HL-60/S4 treated with retinoic acid at 250 ng/mL for 4 days and 3 days (cell line): ENCODE measurements around the gene ETFDH.

Experiments used
- in situ Hi-C: fragments of 300-500 bp; cut with MboI; formaldehyde crosslinking; loops from 2 replicates; pipeline ENCODE4 v1.7.0; 2022; ENCODE audit warnings: low sequenced_read_pairs

ETFDH gene

DNA sequence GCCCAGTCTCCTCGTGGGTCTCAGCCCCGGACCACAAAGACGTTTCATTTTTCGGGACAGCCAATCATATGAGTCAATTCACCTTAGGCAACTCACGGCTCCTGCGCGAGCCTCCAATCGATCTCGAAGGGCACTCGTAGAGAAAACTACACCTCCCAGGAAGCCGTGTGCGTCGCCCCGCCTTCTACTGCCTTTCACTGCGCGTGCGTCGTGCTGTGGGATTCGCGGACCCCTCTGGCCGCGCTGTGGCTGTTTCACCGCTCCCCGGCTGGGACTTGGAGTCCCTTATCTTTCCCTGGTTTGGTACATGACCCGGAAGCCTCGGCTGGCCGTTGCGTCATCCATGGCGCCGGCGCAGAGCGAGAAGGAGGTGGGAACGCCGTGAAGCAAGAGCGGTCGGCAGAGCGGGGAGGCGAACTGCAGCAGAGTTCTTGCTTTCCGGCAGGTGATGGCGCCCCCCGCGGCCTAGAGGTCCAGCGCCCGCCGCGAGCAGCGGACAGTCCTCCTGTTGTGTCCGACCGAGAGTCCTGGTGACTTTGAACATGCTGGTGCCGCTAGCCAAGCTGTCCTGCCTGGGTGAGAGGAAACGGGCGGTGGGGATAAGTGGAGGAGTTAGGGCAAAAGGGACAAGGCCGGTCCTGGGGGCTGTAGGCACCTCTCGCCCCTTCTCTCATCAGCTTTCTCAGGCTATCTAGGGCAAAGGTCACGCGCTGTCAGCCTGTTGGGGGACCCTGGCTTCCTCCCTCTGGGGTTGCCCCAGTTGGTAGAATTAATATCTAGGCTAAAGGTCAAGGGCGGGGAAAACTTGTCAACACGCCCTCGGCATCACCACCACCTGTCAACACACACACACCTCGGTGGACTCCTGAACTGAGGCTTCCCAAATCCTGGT lies at the start of gene ETFDH:
ETFDH (plus strand) TSS at position 382 of the 892 bp plus-strand sequence; CDS start at position 543, 161 bp downstream.
- in situ Hi-C loops: loop anchor here (25.0 kb wide), 1 partner anchor 685 kb away; no protein-coding TSS in a partner anchor

- in situ Hi-C loops: loop anchor here (25.0 kb wide), 1 partner anchor 363 kb away; no protein-coding TSS in a partner anchor
These were observed 47.1 kb upstream of the ETFDH start for GRCh38 chr4:158624889-158625478.

DNA sequence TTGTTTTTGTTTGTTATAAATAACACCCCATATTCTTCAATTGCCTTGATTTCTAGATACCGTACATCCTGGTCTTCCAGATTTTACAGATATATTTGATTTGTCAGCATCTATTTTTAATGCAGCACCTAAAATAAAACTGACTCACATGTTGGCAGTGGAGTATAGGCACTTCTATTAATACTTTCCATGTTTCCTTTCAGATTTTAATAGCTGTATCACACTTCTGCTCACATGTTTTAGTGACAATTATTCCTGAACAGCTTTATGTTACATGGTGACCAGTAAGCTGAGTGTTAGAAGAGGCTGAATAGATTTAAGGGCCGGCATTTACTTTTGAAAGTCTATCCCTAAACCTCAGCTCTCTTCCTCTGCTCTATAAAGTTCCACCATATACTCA lies 46.6 kb upstream of the ETFDH start:
- in situ Hi-C loops: no loop called here

DNA sequence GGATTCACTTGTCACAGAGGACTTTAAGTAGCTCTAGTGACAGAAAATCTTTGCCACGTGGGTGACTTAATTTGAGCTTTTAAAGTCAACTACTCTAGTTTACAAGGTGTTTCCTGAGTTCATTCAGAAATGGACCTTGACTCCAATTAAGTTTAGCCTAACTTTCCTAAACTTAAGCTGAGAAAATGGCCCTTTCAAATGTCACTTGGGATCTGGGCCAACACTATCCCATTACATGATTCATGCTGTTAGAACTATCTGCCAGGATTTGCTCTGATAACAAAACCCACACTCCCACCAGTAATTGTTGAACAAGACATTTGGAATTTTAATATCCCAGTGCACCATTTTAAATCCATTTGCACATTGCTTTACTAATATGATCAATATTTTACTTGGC lies 41.2 kb upstream of the ETFDH start:
- in situ Hi-C loops: no loop called here

DNA sequence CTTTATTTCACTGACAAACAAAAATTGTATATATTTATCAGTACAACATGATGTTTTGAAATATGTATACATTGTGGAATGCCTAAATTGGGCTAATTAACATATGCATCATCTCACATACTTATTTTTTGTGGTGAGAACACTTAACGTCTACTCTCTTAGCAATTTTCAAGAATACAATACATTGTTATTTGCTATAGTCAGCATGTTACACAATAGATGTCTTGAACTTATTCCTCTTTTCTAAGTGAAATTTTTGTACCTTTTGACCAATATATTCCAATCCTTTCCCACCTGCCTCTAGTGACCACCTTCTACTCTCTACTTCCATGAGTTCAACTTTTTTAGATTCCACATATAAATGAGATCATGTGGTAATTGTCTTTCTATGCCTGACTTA lies 35.5 kb upstream of the ETFDH start:
- in situ Hi-C loops: no loop called here

DNA sequence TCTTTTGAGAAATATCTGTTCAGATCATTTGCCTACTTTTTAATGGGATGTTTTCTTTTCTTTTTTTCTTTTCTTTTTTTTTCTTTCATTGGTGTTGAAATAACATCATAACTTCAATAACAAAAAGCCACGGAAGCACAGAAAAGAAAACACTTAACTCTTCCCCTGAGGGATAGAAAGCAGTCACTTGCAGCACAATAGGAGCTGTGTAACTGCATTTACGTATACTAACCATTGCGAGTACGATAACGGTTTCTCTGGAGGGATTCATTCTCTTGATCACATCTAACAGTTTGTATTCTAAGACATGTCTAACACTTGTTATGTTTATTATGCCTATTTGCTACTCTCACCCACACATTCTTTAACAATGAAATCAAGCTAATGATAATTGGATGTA lies 27.7 kb upstream of the ETFDH start:
- in situ Hi-C loops: no loop called here

GRCh38 chr4:158644760-158645159 lies 27.3 kb upstream of the ETFDH start:
- in situ Hi-C loops: no loop called here

- in situ Hi-C loops: no loop called here
These were observed 22.9 kb upstream of the ETFDH start for GRCh38 chr4:158649111-158649680.

- in situ Hi-C loops: loop anchor here (25.0 kb wide), 1 partner anchor 666 kb away; no protein-coding TSS in a partner anchor
These were observed 19.2 kb upstream of the ETFDH start for GRCh38 chr4:158652920-158653319.

DNA sequence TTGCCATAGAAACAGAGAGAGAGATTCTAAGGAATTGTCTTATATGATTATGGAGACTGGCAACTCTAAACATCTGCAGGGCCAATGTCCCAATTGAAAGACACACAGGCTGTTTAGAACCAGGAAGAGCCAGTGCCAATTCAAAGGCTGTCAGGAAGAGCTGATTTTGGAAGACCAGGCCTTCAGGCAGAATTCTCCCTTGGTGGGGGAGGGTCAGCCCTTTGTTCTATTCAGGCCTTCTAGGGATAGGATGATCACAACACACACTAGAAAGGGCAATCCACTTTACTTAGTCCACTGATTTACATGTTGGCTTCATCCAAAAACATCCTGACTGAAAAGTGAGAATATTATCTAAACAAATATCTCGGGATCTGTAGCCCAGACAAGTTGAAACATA lies 15.7 kb upstream of the ETFDH start:
- in situ Hi-C loops: loop anchor here (25.0 kb wide), 1 partner anchor 669 kb away; no protein-coding TSS in a partner anchor

- in situ Hi-C loops: loop anchor here (25.0 kb wide), 1 partner anchor 670 kb away; no protein-coding TSS in a partner anchor
These were observed 14.8 kb upstream of the ETFDH start for GRCh38 chr4:158657291-158657690.

GRCh38 chr4:158663255-158663654 lies 8.8 kb upstream of the ETFDH start:
- in situ Hi-C loops: loop anchor here (25.0 kb wide), 1 partner anchor 676 kb away; no protein-coding TSS in a partner anchor

- in situ Hi-C loops: loop anchor here (25.0 kb wide), 1 partner anchor 677 kb away; no protein-coding TSS in a partner anchor
These were observed 8.1 kb upstream of the ETFDH start for GRCh38 chr4:158663707-158664625.

GRCh38 chr4:158664806-158665205 lies 7.3 kb upstream of the ETFDH start:
- in situ Hi-C loops: loop anchor here (25.0 kb wide), 1 partner anchor 678 kb away; no protein-coding TSS in a partner anchor

DNA sequence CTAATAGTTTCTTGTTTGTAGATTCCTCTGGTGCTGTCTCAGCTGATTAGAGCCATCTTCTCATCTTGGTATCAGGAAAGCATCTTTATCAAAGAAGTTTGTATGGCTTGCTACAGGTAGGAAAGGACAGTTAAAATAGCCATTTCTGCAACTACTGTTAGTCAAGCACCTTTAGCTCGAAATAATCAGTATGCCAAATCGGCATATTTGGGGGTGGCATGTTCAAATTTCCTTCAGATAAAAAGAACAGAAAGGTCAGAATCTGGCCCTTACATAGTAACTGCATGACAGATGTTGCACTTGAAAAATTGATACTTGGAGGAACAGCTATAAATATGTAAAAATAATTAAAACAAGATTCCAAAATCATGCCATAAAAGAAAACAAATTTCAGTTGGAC lies 5.2 kb upstream of the ETFDH start:
- in situ Hi-C loops: loop anchor here (25.0 kb wide), 1 partner anchor 680 kb away; no protein-coding TSS in a partner anchor

DNA sequence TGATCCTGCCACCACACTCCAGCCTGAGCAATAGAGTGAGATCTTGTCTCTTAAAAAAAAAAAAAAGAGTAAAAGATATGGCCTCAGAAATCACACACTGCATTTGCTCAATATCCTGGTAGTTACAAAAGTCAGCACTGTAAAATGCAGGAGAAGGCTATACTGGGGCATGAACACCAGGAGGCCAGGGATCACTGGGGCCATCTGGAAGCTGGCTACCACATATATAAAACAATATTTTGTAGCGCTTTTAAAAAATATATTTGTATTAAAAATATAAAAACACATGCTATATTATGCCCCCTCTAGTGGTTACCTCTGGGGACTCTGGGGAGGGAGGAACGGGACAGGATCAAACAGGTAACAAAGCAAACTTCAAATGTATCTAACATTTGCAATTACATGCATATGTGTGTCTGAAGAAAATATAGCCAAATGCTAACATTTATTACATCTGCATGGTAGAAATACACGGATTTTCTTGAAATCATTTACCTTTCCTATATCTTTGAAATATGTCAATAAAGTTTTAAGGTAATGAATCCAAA lies 4.4 kb upstream of the ETFDH start:
- in situ Hi-C loops: loop anchor here (25.0 kb wide), 1 partner anchor 680 kb away; no protein-coding TSS in a partner anchor

GRCh38 chr4:158669310-158669709 lies 2.8 kb upstream of the ETFDH start:
- in situ Hi-C loops: loop anchor here (25.0 kb wide), 1 partner anchor 682 kb away; no protein-coding TSS in a partner anchor

DNA sequence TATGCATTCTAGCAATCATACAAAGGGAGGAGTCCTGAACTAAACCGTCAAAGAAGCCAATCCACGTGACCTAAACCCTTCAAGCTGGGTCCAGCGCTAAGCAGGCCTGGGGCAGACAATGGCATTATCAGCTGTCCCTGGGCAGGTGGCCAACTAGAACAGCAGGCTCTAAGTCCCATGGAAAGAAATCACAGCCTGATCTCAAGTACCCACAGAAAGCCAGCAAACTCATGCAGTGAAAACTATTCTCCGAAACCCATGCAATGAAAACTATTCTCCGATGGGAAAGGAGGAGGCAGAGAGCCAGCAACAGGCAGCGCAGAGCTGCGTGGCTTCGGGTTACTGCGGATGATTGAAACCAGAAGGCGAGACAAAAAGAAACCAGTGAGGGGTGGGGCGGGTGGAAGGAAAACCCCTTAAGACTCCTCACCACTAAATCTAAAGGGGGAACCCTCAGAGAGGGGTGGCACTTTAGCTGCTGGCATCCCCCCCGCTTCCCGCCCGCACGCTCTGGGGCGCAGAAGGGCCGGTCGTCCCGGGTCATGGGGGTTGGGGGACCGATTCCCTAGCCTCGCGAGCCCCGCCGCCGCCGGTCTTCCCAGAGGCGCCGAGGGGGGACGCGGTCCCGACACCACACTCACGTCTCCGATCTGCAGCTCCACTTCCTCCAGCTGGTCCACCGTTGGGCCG lies 976 bp upstream of the ETFDH start:
- in situ Hi-C loops: loop anchor here (25.0 kb wide), 1 partner anchor 684 kb away; no protein-coding TSS in a partner anchor

- in situ Hi-C loops: loop anchor here (25.0 kb wide), 1 partner anchor 684 kb away; no protein-coding TSS in a partner anchor
These were observed 506 bp upstream of the ETFDH start, which contains the start of gene C4orf46 for GRCh38 chr4:158671665-158671914. TSS of gene C4orf46 (minus strand) at chr4:158671887. CDS start at chr4:158671801, 86 bp downstream.
